ENCODE results near the gene PHACTR1. TPM values are rescaled to one million over a fixed set of nuclear protein-coding genes. Genes with fewer than 3 reads are reported as not detected.

The PHACTR1 gene
- total RNA-seq, 1 experiment from 2014 or later, result 2.6 TPM

DNA sequence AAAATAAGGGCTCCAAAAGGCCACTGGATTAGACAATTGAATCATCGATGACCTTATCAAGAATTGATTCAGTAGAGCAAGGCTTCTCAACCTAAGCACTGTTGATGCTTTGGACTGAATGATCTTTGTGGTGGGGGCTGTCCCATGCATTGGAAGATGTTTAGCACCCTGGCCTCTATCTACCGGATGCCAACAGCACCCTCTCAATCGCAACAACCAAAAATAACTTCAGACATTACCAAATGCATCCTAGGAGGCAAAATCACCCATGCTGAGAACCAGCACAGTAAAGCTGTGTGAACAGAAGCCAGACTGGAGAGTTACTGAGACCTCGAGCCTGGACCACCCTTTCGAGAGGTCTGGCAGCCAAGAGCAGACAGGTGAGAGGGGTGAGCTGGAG is 544.3 kb downstream of the PHACTR1 start:
- H3K27ac ChIP-seq (ENCODE audit: low read depth, low read length, poor library complexity, severe bottlenecking), result no peak overlapping the region
- intact Hi-C loops (cut with micrococcal nuclease; ENCODE audit: unreplicated experiment), result no loop called here
- DNase-seq (ENCODE audit: low spot score), result no peak
- H3K4me1 ChIP-seq (ENCODE audit: insufficient read depth, low read length, poor library complexity, severe bottlenecking), result no peaks in the 10 kb centered on the region
- ChIA-PET CTCF (interaction anchor here (0.6 kb wide), 1 partner anchor 49 kb away, joined by 4 read pairs; no protein-coding TSS in a partner anchor), POLR2A (ENCODE audit: low non-redundant PET) (no interaction called here)
- H3K9me3 ChIP-seq (ENCODE audit: low read depth, low read length, poor library complexity, severe bottlenecking), result no peaks in the 10 kb centered on the region
- no peaks in the 10 kb centered on the region for H3K27me3 ChIP-seq (replicated peaks; ENCODE audit: insufficient read depth, low read depth, low read length, poor library complexity)
- no peak overlapping the region for H3K4me3 ChIP-seq (ENCODE audit: low read depth, low read length, poor library complexity, severe bottlenecking)
- BruUV-seq (replicated peaks), result no TSS peak
- TF ChIP-seq, protein P1, sequence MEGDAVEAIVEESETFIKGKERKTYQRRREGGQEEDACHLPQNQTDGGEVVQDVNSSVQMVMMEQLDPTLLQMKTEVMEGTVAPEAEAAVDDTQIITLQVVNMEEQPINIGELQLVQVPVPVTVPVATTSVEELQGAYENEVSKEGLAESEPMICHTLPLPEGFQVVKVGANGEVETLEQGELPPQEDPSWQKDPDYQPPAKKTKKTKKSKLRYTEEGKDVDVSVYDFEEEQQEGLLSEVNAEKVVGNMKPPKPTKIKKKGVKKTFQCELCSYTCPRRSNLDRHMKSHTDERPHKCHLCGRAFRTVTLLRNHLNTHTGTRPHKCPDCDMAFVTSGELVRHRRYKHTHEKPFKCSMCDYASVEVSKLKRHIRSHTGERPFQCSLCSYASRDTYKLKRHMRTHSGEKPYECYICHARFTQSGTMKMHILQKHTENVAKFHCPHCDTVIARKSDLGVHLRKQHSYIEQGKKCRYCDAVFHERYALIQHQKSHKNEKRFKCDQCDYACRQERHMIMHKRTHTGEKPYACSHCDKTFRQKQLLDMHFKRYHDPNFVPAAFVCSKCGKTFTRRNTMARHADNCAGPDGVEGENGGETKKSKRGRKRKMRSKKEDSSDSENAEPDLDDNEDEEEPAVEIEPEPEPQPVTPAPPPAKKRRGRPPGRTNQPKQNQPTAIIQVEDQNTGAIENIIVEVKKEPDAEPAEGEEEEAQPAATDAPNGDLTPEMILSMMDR (conservative IDR thresholded peaks at IDR 0.05; ENCODE audit: low read depth, low read length), result no peak
- TF ChIP-seq EZH2 (IDR thresholded peaks at IDR 0.05; ENCODE audit: borderline replicate concordance, low read depth, low read length, poor library complexity, severe bottlenecking), result no peak
- no peaks in the 10 kb centered on the region for H3K36me3 ChIP-seq (ENCODE audit: insufficient read depth, low read length, poor library complexity, severe bottlenecking)

DNA sequence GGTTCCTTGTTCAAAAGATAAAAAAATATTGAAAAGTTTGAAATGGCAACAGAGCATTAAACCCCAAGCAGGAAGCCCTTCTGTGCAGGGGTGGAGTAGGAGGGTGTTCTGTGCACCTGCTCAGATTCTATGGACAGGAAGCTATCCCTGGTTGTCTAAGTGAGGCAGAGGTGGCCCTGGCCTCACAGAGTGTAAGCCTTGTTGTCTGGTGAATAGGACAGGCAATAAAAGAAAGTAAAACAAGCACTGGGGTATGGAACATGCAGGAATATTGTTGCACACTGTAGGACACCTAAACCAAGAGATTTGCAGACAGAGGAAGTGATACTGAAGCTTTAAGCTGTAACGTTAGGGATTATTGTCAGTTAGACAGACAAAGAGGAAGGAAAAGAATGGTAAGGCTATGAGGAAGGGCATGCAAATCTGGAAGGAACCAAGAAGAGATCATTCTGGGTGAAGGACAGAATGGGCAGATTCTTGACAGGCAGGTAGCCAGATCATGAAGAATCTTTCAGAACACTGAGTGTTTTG is 545.0 kb downstream of the PHACTR1 start:
- no peak for DNase-seq (ENCODE audit: low spot score)
- Histone ChIP-seq H3K27me3 (replicated peaks; ENCODE audit: insufficient read depth, low read depth, low read length, poor library complexity) (no peaks in the 10 kb centered on the region), H3K36me3 (ENCODE audit: insufficient read depth, low read length, poor library complexity, severe bottlenecking) (no peaks in the 10 kb centered on the region), H3K9me3 (ENCODE audit: low read depth, low read length, poor library complexity, severe bottlenecking) (no peaks in the 10 kb centered on the region), H3K27ac (ENCODE audit: low read depth, low read length, poor library complexity, severe bottlenecking) (no peak overlapping the region), H3K4me3 (ENCODE audit: low read depth, low read length, poor library complexity, severe bottlenecking) (no peak overlapping the region), H3K4me1 (ENCODE audit: insufficient read depth, low read length, poor library complexity, severe bottlenecking) (no peaks in the 10 kb centered on the region)
- no TSS peak for BruUV-seq (replicated peaks)
- TF ChIP-seq EZH2 (IDR thresholded peaks at IDR 0.05; ENCODE audit: borderline replicate concordance, low read depth, low read length, poor library complexity, severe bottlenecking), result no peak
- TF ChIP-seq, protein P1 (conservative IDR thresholded peaks at IDR 0.05; ENCODE audit: low read depth, low read length), result no peak
- ChIA-PET CTCF (interaction anchor here (0.6 kb wide), 1 partner anchor 50 kb away, joined by 4 read pairs; no protein-coding TSS in a partner anchor), POLR2A (ENCODE audit: low non-redundant PET) (no interaction called here)
- intact Hi-C loops (cut with micrococcal nuclease; ENCODE audit: unreplicated experiment), result no loop called here

DNA sequence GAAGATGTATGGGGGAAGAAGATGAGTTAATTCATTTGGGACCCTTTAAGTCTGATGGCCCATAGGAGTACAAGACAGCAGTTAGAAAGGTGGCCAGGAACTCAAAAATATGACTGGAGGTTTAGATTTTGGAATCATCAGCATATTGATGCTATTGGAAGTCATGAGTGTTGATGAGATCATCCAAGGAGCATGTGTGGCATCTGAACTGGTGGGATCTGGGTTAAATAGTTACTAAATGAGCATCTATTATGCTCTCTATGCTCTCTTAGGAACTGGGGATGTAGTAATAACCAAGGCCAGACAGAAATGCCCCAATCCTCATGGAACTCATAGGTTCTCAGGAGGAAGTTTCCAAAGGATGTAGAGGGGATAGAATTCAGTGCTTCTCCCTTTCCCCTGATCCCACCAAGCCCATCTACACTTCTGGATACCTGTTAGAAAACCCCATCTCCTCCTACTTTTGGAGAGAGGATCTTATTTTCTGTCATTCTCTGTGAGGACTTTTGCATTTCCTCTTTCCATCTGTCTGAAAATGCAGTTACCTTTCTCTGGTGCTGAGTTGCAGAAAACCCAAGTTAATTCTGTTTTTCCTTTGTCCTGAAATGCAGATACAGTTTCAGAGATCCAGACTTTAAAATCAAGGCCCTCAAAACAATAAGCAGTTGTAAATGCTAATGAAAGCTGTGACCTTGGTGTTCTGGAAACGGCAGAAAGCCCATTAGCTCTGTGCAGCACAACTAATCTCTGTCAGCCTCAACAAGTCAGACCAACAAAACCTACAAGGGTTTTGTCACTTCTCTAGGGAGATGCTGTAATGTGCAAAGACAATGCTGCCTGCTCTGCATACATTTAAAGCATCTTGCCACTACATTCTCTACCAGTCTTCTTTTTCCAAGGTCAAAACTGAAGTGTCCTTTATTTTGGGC is 546.0 kb downstream of the PHACTR1 start:
- H3K9me3 ChIP-seq (ENCODE audit: low read depth, low read length, poor library complexity, severe bottlenecking), result no peaks in the 10 kb centered on the region
- H3K4me1 ChIP-seq (ENCODE audit: insufficient read depth, low read length, poor library complexity, severe bottlenecking), result no peaks in the 10 kb centered on the region
- no TSS peak for BruUV-seq (replicated peaks)
- ChIA-PET POLR2A (ENCODE audit: low non-redundant PET) (no interaction called here), CTCF (no interaction called here)
- TF ChIP-seq, protein P1 (conservative IDR thresholded peaks at IDR 0.05; ENCODE audit: low read depth, low read length), result no peak
- TF ChIP-seq EZH2 (IDR thresholded peaks at IDR 0.05; ENCODE audit: borderline replicate concordance, low read depth, low read length, poor library complexity, severe bottlenecking), result no peak
- H3K27me3 ChIP-seq (replicated peaks; ENCODE audit: insufficient read depth, low read depth, low read length, poor library complexity), result no peaks in the 10 kb centered on the region
- no peaks in the 10 kb centered on the region for H3K36me3 ChIP-seq (ENCODE audit: insufficient read depth, low read length, poor library complexity, severe bottlenecking)
- no peak overlapping the region for H3K4me3 ChIP-seq (ENCODE audit: low read depth, low read length, poor library complexity, severe bottlenecking)
- intact Hi-C loops (cut with micrococcal nuclease; ENCODE audit: unreplicated experiment), result no loop called here
- DNase-seq (ENCODE audit: low spot score), result no peak
- H3K27ac ChIP-seq (ENCODE audit: low read depth, low read length, poor library complexity, severe bottlenecking), result no peak overlapping the region
